Lung (tissue), 12 donors: ENCODE results near the gene LBP. TPM values are rescaled to one million over a fixed set of nuclear protein-coding genes. Genes with fewer than 3 reads are reported as not detected.

ENCODE experiments used
- ATAC-seq: fragments of 200-7000 bp; cut with Tn5 transposase; one replicate; pipeline ENCODE4 v1.9.1; 2020; ENCODE audit warnings: moderate number of reproducible peaks; ENCODE audit not compliant: insufficient read depth, low FRiP score
- DNase-seq, 3 donors: peaks; one replicate each; pipeline ENCODE4 v3.0.0-alpha.2; 2013 to 2017
- H3K27ac ChIP-seq, 2 donors: one replicate each; pipeline ENCODE4 v1.5.1; 2013; ENCODE audit warnings: mild to moderate bottlenecking in 2 of 2, moderate library complexity in 2 of 2, control low read depth in 1 of 2, inconsistent platforms in 1 of 2, low read depth in 1 of 2, low read length in 1 of 2
- H3K27me3 ChIP-seq, 3 donors: one replicate each; pipeline ENCODE4 v1.5.1; 2013; ENCODE audit warnings: low read length in 2 of 3; ENCODE audit not compliant: control insufficient read depth in 3 of 3, insufficient read depth in 3 of 3
- H3K36me3 ChIP-seq, 4 donors: one replicate each; pipeline ENCODE4 v1.5.1; 2013; ENCODE audit warnings: low read length in 4 of 4, mild to moderate bottlenecking in 1 of 4, moderate library complexity in 1 of 4; ENCODE audit not compliant: control insufficient read depth in 4 of 4, insufficient read depth in 4 of 4
- H3K4me1 ChIP-seq, 5 donors: one replicate each; pipeline ENCODE4 v1.5.1; 2013; ENCODE audit warnings: low read length in 5 of 5, mild to moderate bottlenecking in 2 of 5, moderate library complexity in 1 of 5; ENCODE audit not compliant: control insufficient read depth in 5 of 5, insufficient read depth in 5 of 5
- H3K4me3 ChIP-seq: one replicate; pipeline ENCODE4 v1.5.1; 2013; ENCODE audit warnings: mild to moderate bottlenecking, control low read depth, moderate library complexity
- H3K9ac ChIP-seq, 2 donors: one replicate each; pipeline ENCODE4 v1.5.1; 2013; ENCODE audit warnings: low read length in 2 of 2, control low read depth in 1 of 2; ENCODE audit not compliant: insufficient read depth in 1 of 2
- H3K9me3 ChIP-seq, 4 donors: one replicate each; pipeline ENCODE4 v1.5.1; 2013; ENCODE audit warnings: low read length in 3 of 4, mild to moderate bottlenecking in 1 of 4, moderate library complexity in 1 of 4; ENCODE audit not compliant: control insufficient read depth in 4 of 4, insufficient read depth in 3 of 4
- WGBS, 2 donors: extraction: QIAGEN DNeasy Blood & Tissue Kit; methylation state at CpG; one replicate each; pipeline ENCODE4 v1.1.7; 2013; 5-methylcytosine and 5-hydroxymethylcytosine counted together
- polyA plus RNA-seq, 2 donors: library from polyadenylated mRNA; stranded (reverse); fragments of 200-250 nt; gene quantifications; one replicate each; pipeline ENCODE4 v1.2.1, GENCODE V29; 2013
- total RNA-seq, 2 donors: library from RNA; depleted of rRNA in 1 of 2; stranded (reverse); fragments of >200 nt in 1 of 2; gene quantifications; one replicate each; pipeline ENCODE4 v1.2.1, GENCODE V29; 2014 to 2021
- TF ChIP-seq, protein P1 (sequence below): IDR thresholded peaks from 2 replicates; pipeline ENCODE4 v1.5.1; 2012; ENCODE audit warnings: mild to moderate bottlenecking; ENCODE audit errors: control extremely low read depth, extremely low read depth
- donor health status: control.
- donor health status: control.
- donor health status: Bipolar disorder and iron deficiency.
- donor health status: healthy.
- donor health status: DM: yes; HTN: yes; CAD: no.

The LBP gene
- total and polyA plus RNA-seq, 4 donors: 0.30 to 4.8 (median 0.98) TPM; not detected in 1

DNA sequence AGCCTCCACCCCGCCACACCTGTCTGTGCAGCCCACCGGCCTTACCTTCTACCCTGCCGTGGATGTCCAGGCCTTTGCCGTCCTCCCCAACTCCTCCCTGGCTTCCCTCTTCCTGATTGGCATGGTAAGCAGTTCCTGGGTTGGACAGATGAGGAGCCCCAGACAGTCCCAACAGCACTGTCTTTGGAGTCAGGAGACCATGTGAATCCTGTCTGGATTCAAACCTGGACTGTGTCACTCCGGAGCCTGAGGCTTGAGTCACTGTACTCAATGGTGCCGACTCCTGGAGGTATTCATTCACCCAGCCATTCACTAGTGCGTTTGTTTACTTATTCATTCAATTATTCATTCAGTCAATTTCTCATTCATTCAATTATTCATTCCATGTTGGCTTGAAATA, 20.0 kb upstream of the LBP start:
- Histone ChIP-seq H3K4me1 (peaks cover 0 to 4% (median 0%) of the 10 kb centered on the region in 5 donors), H3K9me3 (no peaks in the 10 kb centered on the region), H3K36me3 (no peaks in the 10 kb centered on the region), H3K9ac (no peak overlapping the region), H3K4me3 (no peak overlapping the region), H3K27me3 (no peaks in the 10 kb centered on the region), H3K27ac (no peak overlapping the region)
- TF ChIP-seq, protein P1, sequence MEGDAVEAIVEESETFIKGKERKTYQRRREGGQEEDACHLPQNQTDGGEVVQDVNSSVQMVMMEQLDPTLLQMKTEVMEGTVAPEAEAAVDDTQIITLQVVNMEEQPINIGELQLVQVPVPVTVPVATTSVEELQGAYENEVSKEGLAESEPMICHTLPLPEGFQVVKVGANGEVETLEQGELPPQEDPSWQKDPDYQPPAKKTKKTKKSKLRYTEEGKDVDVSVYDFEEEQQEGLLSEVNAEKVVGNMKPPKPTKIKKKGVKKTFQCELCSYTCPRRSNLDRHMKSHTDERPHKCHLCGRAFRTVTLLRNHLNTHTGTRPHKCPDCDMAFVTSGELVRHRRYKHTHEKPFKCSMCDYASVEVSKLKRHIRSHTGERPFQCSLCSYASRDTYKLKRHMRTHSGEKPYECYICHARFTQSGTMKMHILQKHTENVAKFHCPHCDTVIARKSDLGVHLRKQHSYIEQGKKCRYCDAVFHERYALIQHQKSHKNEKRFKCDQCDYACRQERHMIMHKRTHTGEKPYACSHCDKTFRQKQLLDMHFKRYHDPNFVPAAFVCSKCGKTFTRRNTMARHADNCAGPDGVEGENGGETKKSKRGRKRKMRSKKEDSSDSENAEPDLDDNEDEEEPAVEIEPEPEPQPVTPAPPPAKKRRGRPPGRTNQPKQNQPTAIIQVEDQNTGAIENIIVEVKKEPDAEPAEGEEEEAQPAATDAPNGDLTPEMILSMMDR: no peak
- DNase-seq (no peak), ATAC-seq (no peak)
- WGBS, 2 donors: 89 to 92% methylated on average over 7 of the region's 7 CpGs

DNA sequence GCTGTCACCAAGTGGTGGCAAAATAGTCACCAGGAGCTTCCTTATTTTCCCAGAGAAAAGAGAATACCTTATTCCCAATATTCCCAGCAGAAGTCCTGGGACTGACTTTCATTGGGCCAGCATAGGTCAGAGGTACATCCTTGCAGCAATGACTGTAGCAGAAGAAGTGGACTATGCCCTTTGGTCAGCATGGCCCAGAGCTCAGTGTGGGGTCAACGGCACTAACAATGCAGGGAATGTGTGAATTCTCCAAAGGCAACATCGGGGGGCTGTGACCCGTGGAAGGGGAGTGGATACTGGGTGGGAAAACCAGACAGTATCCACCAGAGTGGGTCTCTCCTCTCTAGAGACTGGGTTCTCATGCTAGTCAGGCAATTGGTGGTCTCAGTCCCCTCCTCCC, 15.6 kb upstream of the LBP start:
- H3K27ac ChIP-seq: no peak overlapping the region
- peaks cover 0 to 4% (median 0%) of the 10 kb centered on the region in 4 donors for H3K9me3 ChIP-seq
- ATAC-seq (no peak), DNase-seq (no peak)
- no peak overlapping the region for H3K9ac ChIP-seq
- WGBS, 2 donors: 54 to 56% methylated on average over 3 of the region's 3 CpGs
- no peaks in the 10 kb centered on the region for H3K36me3 ChIP-seq
- TF ChIP-seq, protein P1: no peak
- no peak overlapping the region for H3K4me3 ChIP-seq
- H3K27me3 ChIP-seq: peaks cover 0 to 4% (median 0%) of the 10 kb centered on the region in 3 donors
- H3K4me1 ChIP-seq: no peaks in the 10 kb centered on the region

DNA sequence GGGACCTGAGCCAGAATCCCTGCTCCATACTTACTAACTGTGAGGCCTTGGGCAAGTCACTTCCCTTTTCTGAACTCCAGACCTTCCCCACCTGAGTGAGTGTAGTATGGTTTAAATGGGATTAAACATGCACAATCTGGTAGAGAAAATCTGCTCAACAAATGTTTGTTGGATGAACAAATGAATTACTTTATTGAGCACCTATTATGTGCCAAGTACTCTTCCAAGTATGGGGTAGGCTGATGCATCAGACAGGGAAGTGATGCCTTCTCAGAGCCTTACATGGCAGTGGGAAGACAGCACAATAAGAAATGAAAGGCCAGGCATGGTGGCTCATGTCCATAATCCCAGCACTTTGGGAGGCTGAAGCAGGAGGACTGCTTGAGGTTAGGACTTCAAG, 15.0 kb upstream of the LBP start:
- no peaks in the 10 kb centered on the region for H3K36me3 ChIP-seq
- DNase-seq (no peak), ATAC-seq (no peak)
- TF ChIP-seq, protein P1: no peak
- peaks cover 0 to 4% (median 0%) of the 10 kb centered on the region in 3 donors for H3K27me3 ChIP-seq
- peaks cover 0 to 4% (median 0%) of the 10 kb centered on the region in 4 donors for H3K9me3 ChIP-seq
- H3K27ac ChIP-seq: no peak overlapping the region
- H3K4me1 ChIP-seq: peaks cover 0 to 3% (median 1%) of the 10 kb centered on the region in 5 donors
- no peak overlapping the region for H3K9ac ChIP-seq
- H3K4me3 ChIP-seq: no peak overlapping the region

GRCh38 chr20:38331814-38332213, 14.5 kb upstream of the LBP start:
- DNase-seq (no peak), ATAC-seq (no peak)
- no peak overlapping the region for H3K27ac ChIP-seq
- H3K4me3 ChIP-seq: no peak overlapping the region
- H3K4me1 ChIP-seq: peaks cover 0 to 9% (median 5%) of the 10 kb centered on the region in 5 donors
- H3K9me3 ChIP-seq: peaks cover 0 to 4% (median 0%) of the 10 kb centered on the region in 4 donors
- H3K27me3 ChIP-seq: peaks cover 0 to 4% (median 0%) of the 10 kb centered on the region in 3 donors
- TF ChIP-seq, protein P1: no peak
- H3K9ac ChIP-seq: no peak overlapping the region
- H3K36me3 ChIP-seq: no peaks in the 10 kb centered on the region
- 81 to 82% methylated on average over 8 of the region's 8 CpGs for WGBS, 2 donors
